HepG2 (cell line): ENCODE results near the gene ZNF48. TPM values are rescaled to one million over a fixed set of nuclear protein-coding genes. Genes with fewer than 3 reads are reported as not detected.

ENCODE experiments used
- ADNP ChIP-seq: sonication (generic); formaldehyde crosslinking; IDR thresholded peaks from 2 replicates; pipeline ENCODE4 v1.4.0; 2020; ENCODE audit warnings: missing genetic modification reagents
- IKZF4 ChIP-seq: sonication (generic); formaldehyde crosslinking; IDR thresholded peaks from 2 replicates; pipeline ENCODE4 v1.5.1; 2020; ENCODE audit warnings: borderline replicate concordance, mild to moderate bottlenecking, low read depth, missing genetic modification reagents; ENCODE audit errors: not compliant biosample characterization
- PPARG ChIP-seq: conservative IDR thresholded peaks from 2 replicates; pipeline ENCODE4 v1.6.1; 2016; ENCODE audit warnings: missing biosample characterization, missing genetic modification reagents
- RBM22 ChIP-seq: fragments of 200-400 bp; formaldehyde crosslinking; optimal IDR thresholded peaks from 2 replicates; pipeline ENCODE3; 2017; ENCODE audit warnings: mild to moderate bottlenecking, low read length, moderate library complexity
- SMYD3 ChIP-seq: sonication (generic); formaldehyde crosslinking; IDR thresholded peaks from 2 replicates; pipeline ENCODE4 v1.8.1; 2023; ENCODE audit warnings: mild to moderate bottlenecking, missing genetic modification reagents
- TMF1 ChIP-seq: sonication (generic); formaldehyde crosslinking; IDR thresholded peaks from 2 replicates; pipeline ENCODE4 v1.8.1; 2022; ENCODE audit warnings: low read depth, missing genetic modification reagents
- YY1 ChIP-seq: IDR thresholded peaks from 2 replicates; pipeline ENCODE4 v1.6.1; 2011; ENCODE audit warnings: low read length, low read depth, moderate library complexity, mild to moderate bottlenecking; ENCODE audit not compliant: insufficient read depth, insufficient replicate concordance
- ZKSCAN8 ChIP-seq: IDR thresholded peaks from 2 replicates; pipeline ENCODE4 v1.6.1; 2016; ENCODE audit warnings: borderline replicate concordance, missing genetic modification reagents, missing compliant biosample characterization
- ZNF570 ChIP-seq: sonication (generic); formaldehyde crosslinking; IDR thresholded peaks from 2 replicates; pipeline ENCODE4 v1.4.0; 2020; ENCODE audit warnings: mild to moderate bottlenecking, missing genetic modification reagents, borderline replicate concordance
- polyA plus RNA-seq, 8 experiments: library from polyadenylated mRNA; depleted of rRNA in 3 of 8; stranded (reverse) in 7 of 8; unstranded in 1 of 8; fragments of >200 nt; fragmentation: Illumina TruSeq in 4 of 8; extraction: Trizol in 4 of 8; gene quantifications; 2 replicates each; pipeline versions ENCODE4 v1.2.1 to v1.2.3, GENCODE V29; 2011 to 2016; ENCODE audit warnings: low read depth in 4 of 8, missing spikeins in 1 of 8, mixed read lengths in 1 of 8; ENCODE audit not compliant: insufficient read depth in 1 of 8
- total RNA-seq, 5 experiments: library from RNA; depleted of rRNA; stranded (reverse); fragments of >200 nt; fragmentation: Illumina TruSeq; extraction: Trizol; gene quantifications; 2 replicates each; pipeline ENCODE4 v1.2.3, GENCODE V29; 2016; ENCODE audit warnings: low read depth in 1 of 5
- TF ChIP-seq, protein P1 (sequence below): sonication (generic); formaldehyde crosslinking; IDR thresholded peaks from 2 replicates; pipeline ENCODE4 v1.4.0; 2020; ENCODE audit warnings: mild to moderate bottlenecking, missing genetic modification reagents
- TF ChIP-seq, protein P2 (sequence below): sonication (generic); formaldehyde crosslinking; IDR thresholded peaks from 2 replicates; pipeline ENCODE4 v1.5.0; 2020; ENCODE audit warnings: missing genetic modification reagents
- TF ChIP-seq, protein P3 (sequence below), 2 experiments: IDR thresholded peaks; 2 replicates each; pipeline ENCODE4 v1.6.1; 2011 to 2012; ENCODE audit warnings: low read length in 2 of 2, borderline replicate concordance in 1 of 2, low read depth in 1 of 2, mild to moderate bottlenecking in 1 of 2, moderate library complexity in 1 of 2
- TF ChIP-seq, protein P4 (sequence below): sonication (generic); formaldehyde crosslinking; IDR thresholded peaks from 2 replicates; pipeline ENCODE4 v1.4.0; 2020; ENCODE audit warnings: low read depth, mild to moderate bottlenecking, missing genetic modification reagents

The ZNF48 gene
- total and polyA plus RNA-seq, 2 of the 13 experiments (the other 11 are each of a cell fraction or from before 2014, with no cell fraction given): 9.9 to 12.3 TPM

DNA sequence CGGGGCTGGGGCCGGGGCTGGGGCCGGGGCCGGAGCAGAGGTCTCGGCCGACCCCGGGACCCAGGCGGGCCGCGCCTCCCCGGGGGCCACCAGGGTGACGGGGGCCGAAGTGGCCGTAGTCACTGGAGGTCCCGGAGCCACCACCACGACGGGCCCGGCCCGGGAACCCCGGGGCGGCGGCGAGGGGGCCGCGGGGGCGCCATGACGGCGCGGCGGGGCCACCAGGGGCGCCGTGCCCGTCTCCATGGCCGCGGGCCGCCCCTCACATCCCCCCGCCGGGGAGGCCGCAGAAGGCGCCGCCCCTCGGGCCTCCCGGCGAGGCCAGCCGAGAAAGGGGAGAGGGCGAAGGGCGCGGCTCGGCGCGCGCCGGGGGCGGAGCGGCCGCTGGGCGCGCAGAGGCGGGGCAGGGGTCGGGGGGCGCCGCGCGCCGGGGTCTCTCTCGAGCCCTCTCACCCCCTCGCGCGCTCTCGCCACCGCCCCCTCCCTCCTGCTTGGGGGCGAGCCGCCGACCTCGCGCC is 25.2 kb upstream of the ZNF48 start (continued):
- TF ChIP-seq, protein P1, sequence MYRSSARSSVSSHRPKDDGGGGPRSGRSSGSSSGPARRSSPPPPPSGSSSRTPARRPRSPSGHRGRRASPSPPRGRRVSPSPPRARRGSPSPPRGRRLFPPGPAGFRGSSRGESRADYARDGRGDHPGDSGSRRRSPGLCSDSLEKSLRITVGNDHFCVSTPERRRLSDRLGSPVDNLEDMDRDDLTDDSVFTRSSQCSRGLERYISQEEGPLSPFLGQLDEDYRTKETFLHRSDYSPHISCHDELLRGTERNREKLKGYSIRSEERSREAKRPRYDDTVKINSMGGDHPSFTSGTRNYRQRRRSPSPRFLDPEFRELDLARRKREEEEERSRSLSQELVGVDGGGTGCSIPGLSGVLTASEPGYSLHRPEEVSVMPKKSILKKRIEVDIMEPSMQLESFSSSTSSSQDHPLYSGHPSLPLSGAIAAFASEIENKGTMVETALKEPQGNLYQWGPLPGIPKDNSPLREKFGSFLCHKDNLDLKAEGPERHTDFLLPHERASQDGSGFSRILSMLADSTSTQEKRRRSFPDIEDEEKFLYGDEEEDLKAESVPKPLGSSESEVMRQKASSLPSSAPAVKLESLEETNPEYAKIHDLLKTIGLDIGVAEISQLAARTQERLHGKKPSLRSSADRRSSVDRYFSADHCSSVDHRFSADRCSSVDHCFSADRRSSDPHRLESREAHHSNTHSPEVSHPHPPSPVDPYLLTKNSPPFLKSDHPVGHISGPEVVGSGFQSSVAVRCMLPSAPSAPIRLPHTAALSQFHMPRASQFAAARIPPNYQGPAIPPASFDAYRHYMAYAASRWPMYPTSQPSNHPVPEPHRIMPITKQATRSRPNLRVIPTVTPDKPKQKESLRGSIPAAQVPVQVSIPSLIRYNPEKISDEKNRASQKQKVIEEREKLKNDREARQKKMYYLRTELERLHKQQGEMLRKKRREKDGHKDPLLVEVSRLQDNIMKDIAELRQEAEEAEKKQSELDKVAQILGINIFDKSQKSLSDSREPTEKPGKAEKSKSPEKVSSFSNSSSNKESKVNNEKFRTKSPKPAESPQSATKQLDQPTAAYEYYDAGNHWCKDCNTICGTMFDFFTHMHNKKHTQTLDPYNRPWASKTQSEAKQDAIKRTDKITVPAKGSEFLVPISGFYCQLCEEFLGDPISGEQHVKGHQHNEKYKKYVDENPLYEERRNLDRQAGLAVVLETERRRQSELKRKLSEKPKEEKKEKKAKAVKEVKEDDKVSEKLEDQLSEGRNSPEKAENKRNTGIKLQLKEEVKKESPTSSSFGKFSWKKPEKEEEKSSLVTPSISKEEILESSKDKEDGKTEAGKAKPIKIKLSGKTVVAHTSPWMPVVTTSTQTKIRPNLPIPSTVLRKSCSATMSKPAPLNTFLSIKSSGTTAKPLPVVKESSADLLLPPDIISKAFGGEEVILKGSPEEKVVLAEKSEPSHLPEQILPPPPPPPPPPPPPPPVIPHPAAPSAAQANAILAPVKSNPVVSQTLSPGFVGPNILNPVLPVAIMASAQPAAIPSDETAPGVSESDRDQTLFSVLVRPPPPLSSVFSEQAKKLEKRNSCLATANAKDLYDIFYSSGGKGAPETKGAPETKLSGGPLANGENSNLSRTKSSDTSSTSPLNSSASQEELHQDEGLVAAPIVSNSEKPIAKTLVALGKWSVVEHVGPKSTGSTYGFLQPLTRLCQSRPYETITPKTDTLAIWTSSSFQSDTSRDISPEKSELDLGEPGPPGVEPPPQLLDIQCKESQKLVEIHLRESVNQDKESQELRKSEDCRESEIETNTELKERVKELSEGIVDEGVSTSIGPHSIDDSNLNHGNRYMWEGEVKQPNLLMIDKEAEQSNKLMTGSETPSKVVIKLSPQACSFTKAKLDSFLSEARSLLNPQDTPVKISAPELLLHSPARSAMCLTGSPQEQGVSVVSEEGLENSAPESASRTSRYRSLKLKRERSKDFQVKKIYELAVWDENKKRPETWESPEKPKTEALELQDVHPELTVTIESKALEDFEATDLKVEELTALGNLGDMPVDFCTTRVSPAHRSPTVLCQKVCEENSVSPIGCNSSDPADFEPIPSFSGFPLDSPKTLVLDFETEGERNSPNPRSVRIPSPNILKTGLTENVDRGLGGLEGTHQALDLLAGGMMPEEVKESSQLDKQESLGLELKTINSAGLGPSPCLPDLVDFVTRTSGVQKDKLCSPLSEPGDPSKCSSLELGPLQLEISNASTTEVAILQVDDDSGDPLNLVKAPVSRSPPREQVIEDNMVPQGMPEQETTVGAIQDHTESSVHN (CRISPR knock-in tag): no peak
- TF ChIP-seq ZNF570 (CRISPR knock-in tag) (no peak), IKZF4 (CRISPR knock-in tag) (no peak), PPARG (CRISPR knock-in tag) (peak; percentile 79; the same call in 1 of the 2 replicates), SMYD3 (CRISPR knock-in tag) (no peak), TMF1 (CRISPR knock-in tag) (peak; percentile 72; the same call in 1 of the 2 replicates), ZKSCAN8 (CRISPR knock-in tag) (no peak), ADNP (CRISPR knock-in tag) (no peak), YY1 (peak; percentile 89), RBM22 (no peak)
- TF ChIP-seq, protein P2, sequence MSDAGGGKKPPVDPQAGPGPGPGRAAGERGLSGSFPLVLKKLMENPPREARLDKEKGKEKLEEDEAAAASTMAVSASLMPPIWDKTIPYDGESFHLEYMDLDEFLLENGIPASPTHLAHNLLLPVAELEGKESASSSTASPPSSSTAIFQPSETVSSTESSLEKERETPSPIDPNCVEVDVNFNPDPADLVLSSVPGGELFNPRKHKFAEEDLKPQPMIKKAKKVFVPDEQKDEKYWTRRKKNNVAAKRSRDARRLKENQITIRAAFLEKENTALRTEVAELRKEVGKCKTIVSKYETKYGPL (CRISPR knock-in tag): no peak
- TF ChIP-seq, protein P3, sequence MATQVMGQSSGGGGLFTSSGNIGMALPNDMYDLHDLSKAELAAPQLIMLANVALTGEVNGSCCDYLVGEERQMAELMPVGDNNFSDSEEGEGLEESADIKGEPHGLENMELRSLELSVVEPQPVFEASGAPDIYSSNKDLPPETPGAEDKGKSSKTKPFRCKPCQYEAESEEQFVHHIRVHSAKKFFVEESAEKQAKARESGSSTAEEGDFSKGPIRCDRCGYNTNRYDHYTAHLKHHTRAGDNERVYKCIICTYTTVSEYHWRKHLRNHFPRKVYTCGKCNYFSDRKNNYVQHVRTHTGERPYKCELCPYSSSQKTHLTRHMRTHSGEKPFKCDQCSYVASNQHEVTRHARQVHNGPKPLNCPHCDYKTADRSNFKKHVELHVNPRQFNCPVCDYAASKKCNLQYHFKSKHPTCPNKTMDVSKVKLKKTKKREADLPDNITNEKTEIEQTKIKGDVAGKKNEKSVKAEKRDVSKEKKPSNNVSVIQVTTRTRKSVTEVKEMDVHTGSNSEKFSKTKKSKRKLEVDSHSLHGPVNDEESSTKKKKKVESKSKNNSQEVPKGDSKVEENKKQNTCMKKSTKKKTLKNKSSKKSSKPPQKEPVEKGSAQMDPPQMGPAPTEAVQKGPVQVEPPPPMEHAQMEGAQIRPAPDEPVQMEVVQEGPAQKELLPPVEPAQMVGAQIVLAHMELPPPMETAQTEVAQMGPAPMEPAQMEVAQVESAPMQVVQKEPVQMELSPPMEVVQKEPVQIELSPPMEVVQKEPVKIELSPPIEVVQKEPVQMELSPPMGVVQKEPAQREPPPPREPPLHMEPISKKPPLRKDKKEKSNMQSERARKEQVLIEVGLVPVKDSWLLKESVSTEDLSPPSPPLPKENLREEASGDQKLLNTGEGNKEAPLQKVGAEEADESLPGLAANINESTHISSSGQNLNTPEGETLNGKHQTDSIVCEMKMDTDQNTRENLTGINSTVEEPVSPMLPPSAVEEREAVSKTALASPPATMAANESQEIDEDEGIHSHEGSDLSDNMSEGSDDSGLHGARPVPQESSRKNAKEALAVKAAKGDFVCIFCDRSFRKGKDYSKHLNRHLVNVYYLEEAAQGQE (IDR thresholded peaks at IDR 0.05; ENCODE audit: borderline replicate concordance in 1 of 2, low read depth in 1 of 2, low read length in 2 of 2): no peak
- TF ChIP-seq, protein P4, sequence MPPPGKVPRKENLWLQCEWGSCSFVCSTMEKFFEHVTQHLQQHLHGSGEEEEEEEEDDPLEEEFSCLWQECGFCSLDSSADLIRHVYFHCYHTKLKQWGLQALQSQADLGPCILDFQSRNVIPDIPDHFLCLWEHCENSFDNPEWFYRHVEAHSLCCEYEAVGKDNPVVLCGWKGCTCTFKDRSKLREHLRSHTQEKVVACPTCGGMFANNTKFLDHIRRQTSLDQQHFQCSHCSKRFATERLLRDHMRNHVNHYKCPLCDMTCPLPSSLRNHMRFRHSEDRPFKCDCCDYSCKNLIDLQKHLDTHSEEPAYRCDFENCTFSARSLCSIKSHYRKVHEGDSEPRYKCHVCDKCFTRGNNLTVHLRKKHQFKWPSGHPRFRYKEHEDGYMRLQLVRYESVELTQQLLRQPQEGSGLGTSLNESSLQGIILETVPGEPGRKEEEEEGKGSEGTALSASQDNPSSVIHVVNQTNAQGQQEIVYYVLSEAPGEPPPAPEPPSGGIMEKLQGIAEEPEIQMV (CRISPR knock-in tag): no peak
